IPS-11a (cell line): Measurements from ENCODE around the gene AUTS2.

ENCODE experiments used
- H3K4me3 ChIP-seq: one replicate; pipeline ENCODE4 v1.5.1; 2013; ENCODE audit warnings: low read depth, low read length, control low read depth

Gene AUTS2

GRCh38 chr7:70148997-70149396, 550.7 kb downstream of the AUTS2 start:
- H3K4me3 ChIP-seq, result no peak overlapping the region

- no peak overlapping the region for H3K4me3 ChIP-seq
These were observed 554.0 kb downstream of the AUTS2 start for GRCh38 chr7:70152313-70152712.

- H3K4me3 ChIP-seq, result no peak overlapping the region
These were observed 555.7 kb downstream of the AUTS2 start for GRCh38 chr7:70153933-70154332.

- H3K4me3 ChIP-seq, result no peak overlapping the region
These were observed 556.4 kb downstream of the AUTS2 start for GRCh38 chr7:70154521-70155180.

DNA sequence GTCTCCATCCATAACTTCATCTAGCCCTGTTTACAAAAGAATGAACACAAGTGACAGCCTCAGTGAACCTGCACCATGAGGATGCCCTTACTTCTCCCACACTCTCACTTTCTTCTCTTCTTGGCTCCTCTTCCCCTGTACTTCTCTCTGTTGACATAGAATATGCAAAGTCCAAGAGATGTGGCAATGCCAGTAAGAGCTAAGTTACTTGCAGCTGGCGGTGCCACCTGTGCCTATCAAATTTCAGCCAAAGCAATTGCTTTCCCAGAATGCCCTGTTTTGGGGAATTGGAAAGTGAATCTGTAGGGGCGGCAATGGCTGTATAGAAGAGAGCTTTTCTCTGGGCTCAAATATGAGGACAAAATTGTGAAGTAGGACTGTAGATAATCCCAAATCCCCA, 557.8 kb downstream of the AUTS2 start:
- H3K4me3 ChIP-seq, result no peak overlapping the region

DNA sequence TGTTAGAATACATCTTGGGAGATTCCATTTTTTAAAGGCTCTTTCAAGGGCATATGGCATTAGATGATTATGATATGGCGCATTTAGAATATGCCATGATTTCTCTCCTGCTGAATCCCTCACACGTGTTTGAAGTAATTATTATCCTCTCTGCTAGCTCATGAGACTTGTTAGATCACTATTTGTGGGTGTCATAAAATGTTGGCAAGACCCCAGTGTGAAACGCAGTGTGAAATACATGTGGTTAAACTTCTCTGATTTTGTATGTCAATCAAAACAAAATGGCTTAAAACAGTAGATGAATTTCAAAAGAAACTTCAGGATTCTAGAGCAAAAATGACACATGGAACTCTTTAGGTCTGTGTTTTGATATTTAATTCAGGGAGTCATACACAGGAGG, 560.8 kb downstream of the AUTS2 start:
- H3K4me3 ChIP-seq, result no peak overlapping the region

- no peak overlapping the region for H3K4me3 ChIP-seq
These were observed 567.3 kb downstream of the AUTS2 start for GRCh38 chr7:70165477-70166170.

GRCh38 chr7:70171369-70171920, 573.2 kb downstream of the AUTS2 start:
- H3K4me3 ChIP-seq, result no peak overlapping the region

GRCh38 chr7:70177166-70177565, 578.9 kb downstream of the AUTS2 start:
- H3K4me3 ChIP-seq, result no peak overlapping the region

DNA sequence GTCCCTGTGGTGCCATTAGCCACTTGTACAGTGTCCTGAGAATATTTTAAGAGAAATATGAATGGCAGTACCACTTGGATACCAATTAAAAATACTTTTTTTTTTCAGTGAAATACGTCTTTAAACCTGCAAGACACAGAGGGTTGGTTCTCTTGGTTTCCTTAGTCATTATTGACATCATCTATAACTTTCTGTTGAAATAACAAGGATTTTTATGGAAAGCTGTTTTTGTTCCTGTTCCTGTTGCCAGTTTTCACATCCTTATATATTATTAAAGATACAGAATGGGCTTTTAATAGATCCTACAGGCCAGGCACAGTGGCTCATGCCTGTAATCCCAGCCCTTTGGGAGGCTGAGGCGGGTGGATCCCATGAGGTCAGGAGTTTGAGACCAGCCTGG, 579.9 kb downstream of the AUTS2 start:
- H3K4me3 ChIP-seq, result no peak overlapping the region

GRCh38 chr7:70178787-70179186, 580.5 kb downstream of the AUTS2 start:
- H3K4me3 ChIP-seq, result no peak overlapping the region

- H3K4me3 ChIP-seq, result no peak overlapping the region
These were observed 584.2 kb downstream of the AUTS2 start for GRCh38 chr7:70182521-70182920.

DNA sequence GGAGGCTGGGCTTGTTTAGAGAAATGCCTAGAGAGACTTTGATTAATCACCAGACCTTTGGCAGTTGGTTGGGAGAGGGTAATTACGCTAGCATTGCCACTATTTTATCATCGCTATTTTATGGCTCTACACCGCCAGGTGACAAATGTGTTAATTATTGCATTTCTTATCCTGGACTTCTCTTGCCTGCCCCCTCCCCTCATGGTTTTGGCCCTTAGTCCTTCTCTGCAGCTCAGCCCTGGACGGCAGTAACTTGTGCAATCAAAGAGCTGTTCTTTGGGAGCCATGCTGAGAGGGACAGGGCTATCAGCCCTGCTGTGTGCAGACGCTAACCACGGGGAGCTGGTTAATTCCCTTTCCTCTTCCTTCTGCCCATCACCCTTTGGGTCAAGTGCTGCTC, 585.0 kb downstream of the AUTS2 start:
- H3K4me3 ChIP-seq, result no peak overlapping the region

DNA sequence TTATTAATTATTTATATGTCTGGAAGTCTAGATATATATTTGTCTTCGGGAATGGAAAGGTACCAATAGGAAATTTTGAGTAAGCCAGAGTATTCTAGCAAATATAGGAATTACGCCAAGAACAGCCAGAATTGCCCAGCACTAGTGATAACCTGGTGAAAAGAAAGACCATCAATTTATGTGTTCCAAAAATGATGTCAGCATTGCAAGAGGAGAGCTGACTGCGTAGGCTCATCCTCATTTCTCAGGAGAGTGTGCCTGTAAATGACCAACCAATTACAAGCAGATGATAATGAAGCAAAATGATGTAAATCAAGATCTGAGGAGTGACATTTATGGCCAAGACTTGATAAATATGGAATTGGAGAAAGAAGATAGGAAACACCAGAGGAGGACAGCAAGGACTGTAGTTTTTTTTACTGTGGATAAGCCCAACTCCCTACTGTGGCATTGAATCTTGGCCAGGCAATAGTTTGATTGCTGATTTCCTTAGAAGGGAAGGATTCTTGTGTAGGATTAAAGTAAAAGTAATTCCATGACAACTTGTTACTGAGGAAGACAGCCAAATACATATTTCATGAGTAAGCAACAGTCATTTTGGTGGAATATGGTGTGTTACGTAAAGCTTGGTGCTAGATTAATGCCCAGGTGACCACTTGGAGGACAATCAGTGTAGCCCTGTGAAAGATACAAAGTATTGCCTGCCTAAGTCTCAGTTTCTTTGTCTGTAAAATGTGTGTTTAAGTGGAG, 590.8 kb downstream of the AUTS2 start:
- no peak overlapping the region for H3K4me3 ChIP-seq

GRCh38 chr7:70189776-70190175, 591.5 kb downstream of the AUTS2 start:
- H3K4me3 ChIP-seq, result no peak overlapping the region

DNA sequence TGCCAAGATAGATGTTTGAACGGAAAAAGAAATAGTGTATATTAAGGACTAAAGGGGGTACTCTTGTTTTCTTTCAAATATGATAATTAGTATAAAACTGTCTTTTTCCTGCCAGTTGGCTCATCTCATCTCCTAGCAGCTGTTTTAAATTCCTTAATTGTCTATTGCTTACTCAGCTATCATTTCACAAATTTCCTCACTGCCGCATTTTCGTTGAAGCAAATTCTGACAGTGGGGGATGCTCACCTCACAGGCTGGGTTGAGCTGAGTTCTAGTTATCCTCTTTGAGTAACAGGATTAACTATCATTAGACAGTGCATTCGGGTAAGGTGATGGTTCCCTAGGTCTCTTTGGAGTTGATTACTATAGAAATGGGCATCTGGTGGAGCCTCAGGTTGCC, 592.0 kb downstream of the AUTS2 start:
- no peak overlapping the region for H3K4me3 ChIP-seq

DNA sequence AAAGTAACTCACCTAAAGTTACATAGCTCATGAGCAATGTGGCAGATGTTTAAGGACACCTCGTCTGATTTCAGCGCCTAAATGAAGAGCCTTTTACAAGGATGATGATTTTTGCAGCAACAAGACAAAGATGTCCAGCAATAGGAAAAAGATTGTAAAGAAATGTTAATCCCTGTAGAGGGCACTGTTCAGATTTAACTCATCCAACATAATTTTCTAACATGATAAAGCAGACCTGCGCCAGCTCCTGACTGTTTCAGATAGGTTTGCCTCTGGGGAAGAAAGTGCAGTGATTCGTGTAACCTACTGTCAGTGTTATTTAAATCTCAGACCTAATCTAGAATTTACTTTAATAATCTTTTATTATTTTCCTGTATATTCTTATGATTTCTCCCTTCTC, 595.2 kb downstream of the AUTS2 start:
- H3K4me3 ChIP-seq, result no peak overlapping the region

GRCh38 chr7:70208236-70209063, 610.2 kb downstream of the AUTS2 start:
- H3K4me3 ChIP-seq, result no peak overlapping the region

GRCh38 chr7:70210200-70210935, 612.1 kb downstream of the AUTS2 start:
- no peak overlapping the region for H3K4me3 ChIP-seq

GRCh38 chr7:70210936-70211310, 612.6 kb downstream of the AUTS2 start:
- no peak overlapping the region for H3K4me3 ChIP-seq
